IMR-90 (cell line): ENCODE data around the gene ATP1A2. TPM values are rescaled to one million over a fixed set of nuclear protein-coding genes. Genes with fewer than 3 reads are reported as not detected.
A peak's percentile ranks its signal among the peaks of the same experiment; 100 is the strongest.

Experiments
- ATAC-seq: fragments of 200-7000 bp; cut with Tn5 transposase; 2 replicates; pipeline ENCODE4 v1.9.1; 2020; ENCODE audit warnings: low read depth, mild to moderate bottlenecking, moderate library complexity
- BruUV-seq: library from RNA; stranded (reverse); fragments of 400-500 nt; replicated peaks from 2 replicates; lab custom pipeline; 2021; lab: Mats Ljungman, UMichigan
- CTCF ChIA-PET: fragments of 300-600 bp; formaldehyde crosslinking; extraction: SDS; loops from one replicate; lab custom pipeline; 2021; ENCODE audit warnings: antibody characterized with exemption; lab: Yijun Ruan, JAX
- POLR2A ChIA-PET: fragments of 300-600 bp; sonication (Branson Sonifier 250); formaldehyde crosslinking; loops from one replicate; lab custom pipeline; 2022; ENCODE audit warnings: antibody characterized with exemption; ENCODE audit not compliant: unreplicated experiment; lab: Charles Lee
- DNase-seq: peaks from one replicate; pipeline ENCODE4 v3.0.0; 2013
- H2AFZ ChIP-seq: replicated peaks from 2 replicates; pipeline ENCODE3; 2013; ENCODE audit warnings: low read length, mild to moderate bottlenecking; ENCODE audit not compliant: poor library complexity
- H2AK5ac ChIP-seq: 2 replicates; pipeline ENCODE4 v1.6.1; 2013; ENCODE audit warnings: low read depth, low read length, inconsistent platforms
- H2AK9ac ChIP-seq: replicated peaks from 2 replicates; pipeline ENCODE3; 2013; ENCODE audit warnings: mild to moderate bottlenecking, low read depth, low read length, moderate library complexity; ENCODE audit not compliant: poor library complexity
- H2BK120ac ChIP-seq: 2 replicates; pipeline ENCODE4 v1.6.1; 2013; ENCODE audit warnings: low read depth, low read length, inconsistent platforms
- H2BK15ac ChIP-seq: 3 replicates; pipeline ENCODE4 v1.6.1; 2013; ENCODE audit warnings: low read depth, low read length, inconsistent platforms
- H2BK20ac ChIP-seq: 2 replicates; pipeline ENCODE4 v1.6.1; 2013; ENCODE audit warnings: low read depth, mild to moderate bottlenecking, inconsistent platforms, low read length, moderate library complexity
- H2BK5ac ChIP-seq: 2 replicates; pipeline ENCODE4 v1.6.1; 2013; ENCODE audit warnings: mild to moderate bottlenecking, low read depth, low read length, inconsistent platforms; ENCODE audit not compliant: poor library complexity, severe bottlenecking
- H3K14ac ChIP-seq: replicated peaks from 2 replicates; pipeline ENCODE4 v1.6.1; 2013; ENCODE audit warnings: low read depth, low read length, inconsistent platforms
- H3K18ac ChIP-seq: 2 replicates; pipeline ENCODE4 v1.6.1; 2013; ENCODE audit warnings: low read depth, low read length, control low read depth
- H3K23ac ChIP-seq: 2 replicates; pipeline ENCODE4 v1.6.1; 2013; ENCODE audit warnings: low read depth, low read length, inconsistent platforms
- H3K27ac ChIP-seq: 2 replicates; pipeline ENCODE4 v1.5.1; 2013; ENCODE audit warnings: mild to moderate bottlenecking, control low read depth, low read length; ENCODE audit not compliant: insufficient read depth
- H3K27me3 ChIP-seq: 2 replicates; pipeline ENCODE4 v1.6.1; 2013; ENCODE audit warnings: low read length; ENCODE audit not compliant: control insufficient read depth, insufficient read depth
- H3K36me3 ChIP-seq: 2 replicates; pipeline ENCODE4 v1.6.1; 2013; ENCODE audit warnings: low read length, mixed read lengths; ENCODE audit not compliant: control insufficient read depth, insufficient read depth
- H3K4ac ChIP-seq: 2 replicates; pipeline ENCODE4 v1.6.1; 2013; ENCODE audit warnings: low read depth, low read length, inconsistent platforms
- H3K4me1 ChIP-seq: 2 replicates; pipeline ENCODE4 v1.6.1; 2013; ENCODE audit warnings: low read length, mixed read lengths; ENCODE audit not compliant: control insufficient read depth, insufficient read depth
- H3K4me2 ChIP-seq: 2 replicates; pipeline ENCODE4 v1.6.1; 2013; ENCODE audit warnings: low read depth, mild to moderate bottlenecking, control low read depth, low read length, moderate library complexity
- H3K4me3 ChIP-seq: 2 replicates; pipeline ENCODE4 v1.5.1; 2013; ENCODE audit warnings: low read depth, mild to moderate bottlenecking, control low read depth, low read length, moderate library complexity; ENCODE audit not compliant: insufficient read depth
- H3K56ac ChIP-seq: 2 replicates; pipeline ENCODE4 v1.6.1; 2013; ENCODE audit warnings: low read length, inconsistent platforms; ENCODE audit not compliant: insufficient read depth; ENCODE audit errors: extremely low read depth
- H3K79me1 ChIP-seq, 2 experiments: 2 replicates each; pipeline ENCODE4 v1.6.1; 2013; ENCODE audit warnings: low read length in 2 of 2, inconsistent platforms in 1 of 2, low read depth in 1 of 2
- H3K9ac ChIP-seq: 2 replicates; pipeline ENCODE4 v1.6.1; 2013; ENCODE audit warnings: low read depth, low read length, control low read depth
- H3K9me1 ChIP-seq: 2 replicates; pipeline ENCODE4 v1.6.1; 2013; ENCODE audit warnings: low read length, inconsistent platforms; ENCODE audit not compliant: insufficient read depth
- H3K9me3 ChIP-seq: 2 replicates; pipeline ENCODE4 v1.6.1; 2013; ENCODE audit warnings: low read length; ENCODE audit not compliant: control insufficient read depth, insufficient read depth
- H4K20me1 ChIP-seq: 2 replicates; pipeline ENCODE4 v1.6.1; 2013; ENCODE audit warnings: low read length, inconsistent platforms; ENCODE audit not compliant: insufficient read depth
- H4K5ac ChIP-seq: 2 replicates; pipeline ENCODE4 v1.6.1; 2013; ENCODE audit warnings: mild to moderate bottlenecking, low read depth, low read length, control low read depth
- H4K8ac ChIP-seq, 2 experiments: 2 replicates each; pipeline ENCODE4 v1.6.1; 2013; ENCODE audit warnings: low read depth in 2 of 2, low read length in 2 of 2, control low read depth in 1 of 2, inconsistent platforms in 1 of 2
- H4K91ac ChIP-seq: 2 replicates; pipeline ENCODE4 v1.6.1; 2013; ENCODE audit warnings: low read depth, low read length, inconsistent platforms; ENCODE audit not compliant: insufficient read depth
- BHLHE40 ChIP-seq: fragments of 150-350 bp; IDR thresholded peaks from 2 replicates; pipeline ENCODE4 v1.6.1; 2016; ENCODE audit warnings: mild to moderate bottlenecking, low read depth, low read length
- CEBPB ChIP-seq: IDR thresholded peaks from 2 replicates; pipeline ENCODE4 v1.6.1; 2012; ENCODE audit warnings: low read depth, low read length, improper control_type of control experiment
- CHD1 ChIP-seq: IDR thresholded peaks from 2 replicates; pipeline ENCODE4 v1.6.1; 2012; ENCODE audit warnings: low read depth, low read length, improper control_type of control experiment
- ELK1 ChIP-seq: fragments of 150-350 bp; IDR thresholded peaks from 2 replicates; pipeline ENCODE4 v1.6.1; 2016; ENCODE audit warnings: low read depth, mild to moderate bottlenecking, low read length, moderate library complexity, borderline replicate concordance
- FOS ChIP-seq: fragments of 150-350 bp; IDR thresholded peaks from 2 replicates; pipeline ENCODE4 v1.6.1; 2016; ENCODE audit warnings: low read depth, low read length
- MAFK ChIP-seq: IDR thresholded peaks from 2 replicates; pipeline ENCODE4 v1.6.1; 2012; ENCODE audit warnings: low read depth, low read length, improper control_type of control experiment
- MXI1 ChIP-seq: IDR thresholded peaks from 2 replicates; pipeline ENCODE4 v1.6.1; 2012; ENCODE audit warnings: low read depth, mild to moderate bottlenecking, low read length, moderate library complexity, borderline replicate concordance
- NFE2L2 ChIP-seq: fragments of 150-350 bp; IDR thresholded peaks from 2 replicates; pipeline ENCODE4 v1.6.1; 2016; ENCODE audit warnings: low read depth, mild to moderate bottlenecking, low read length
- POLR2A ChIP-seq: IDR thresholded peaks from 2 replicates; pipeline ENCODE4 v1.6.1; 2012; ENCODE audit warnings: mild to moderate bottlenecking, low read depth, low read length
- RAD21 ChIP-seq: IDR thresholded peaks from 2 replicates; pipeline ENCODE4 v1.6.1; 2012; ENCODE audit warnings: low read length, improper control_type of control experiment
- RCOR1 ChIP-seq: IDR thresholded peaks from 2 replicates; pipeline ENCODE4 v1.6.1; 2012; ENCODE audit warnings: mild to moderate bottlenecking, low read length, improper control_type of control experiment; ENCODE audit not compliant: insufficient replicate concordance
- RFX5 ChIP-seq: IDR thresholded peaks from 2 replicates; pipeline ENCODE4 v1.8.0; 2012; ENCODE audit warnings: low read depth, mild to moderate bottlenecking, low read length, moderate library complexity
- SMC3 ChIP-seq: fragments of 150-350 bp; IDR thresholded peaks from 2 replicates; pipeline ENCODE4 v1.6.1; 2016; ENCODE audit warnings: low read depth, mild to moderate bottlenecking, antibody characterized with exemption, low read length, moderate library complexity
- WGBS, 2 experiments: methylation state at CpG; one replicate each; pipeline versions ENCODE4 v1.1.5 to v1.1.7; 2013; ENCODE audit warnings: missing lambda C conversion rate in 2 of 2; ENCODE audit not compliant: insufficient read length in 1 of 2; ENCODE audit errors: extremely low coverage in 2 of 2; 5-methylcytosine and 5-hydroxymethylcytosine counted together
- dilution Hi-C: fragments of 300-500 bp; cut with HindIII; formaldehyde crosslinking; loops from one replicate; pipeline ENCODE4 v1.14.3; 2018; ENCODE audit warnings: low sequenced_read_pairs; ENCODE audit not compliant: unreplicated experiment
- in situ Hi-C: fragments of 300-500 bp; cut with MboI; formaldehyde crosslinking; loops from 3 replicates; pipeline ENCODE4 v1.14.3; 2019; ENCODE audit warnings: low sequenced_read_pairs, inconsistent platforms, mixed read lengths
- intact Hi-C: fragments of 100-400 bp; cut with micrococcal nuclease; formaldehyde crosslinking; loops from 2 replicates; pipeline ENCODE4 v1.10.0; 2022
- polyA plus RNA-seq, 3 experiments: library from polyadenylated mRNA; depleted of rRNA; stranded (reverse); fragments of >200 nt; gene quantifications; 2 replicates each; pipeline ENCODE4 v1.2.3, GENCODE V29; 2012; ENCODE audit warnings: low replicate concordance in 1 of 3
- total RNA-seq: library from RNA; depleted of rRNA; stranded (reverse); fragments of >200 nt; gene quantifications from 2 replicates; pipeline ENCODE4 v1.2.3, GENCODE V29; 2012
- TF ChIP-seq, protein P1 (sequence below): conservative IDR thresholded peaks from 2 replicates; pipeline ENCODE4 v1.5.1; 2012; ENCODE audit warnings: mild to moderate bottlenecking, low read depth, low read length, improper control_type of control experiment
- TF ChIP-seq, protein P2 (sequence below): fragments of 150-350 bp; IDR thresholded peaks from 2 replicates; pipeline ENCODE4 v1.6.1; 2017; ENCODE audit warnings: mild to moderate bottlenecking, antibody characterized with exemption, low read length, low read depth

The ATP1A2 gene
- total and polyA plus RNA-seq, 2 of the 4 experiments (the other 2 are of a cell fraction) = under 0.01 to 0.15 TPM

GRCh38 chr1:160069460-160070231 lies 45.9 kb upstream of the ATP1A2 start, which contains the start of gene KCNJ10:
Gene KCNJ10 (minus strand): TSS chr1:160070160. CDS start chr1:160042532, 27,628 bp downstream.
- in situ Hi-C loops = no loop called here
- no peak for TF ChIP-seq NFE2L2
- no peak for TF ChIP-seq BHLHE40
- TF ChIP-seq, protein P1, sequence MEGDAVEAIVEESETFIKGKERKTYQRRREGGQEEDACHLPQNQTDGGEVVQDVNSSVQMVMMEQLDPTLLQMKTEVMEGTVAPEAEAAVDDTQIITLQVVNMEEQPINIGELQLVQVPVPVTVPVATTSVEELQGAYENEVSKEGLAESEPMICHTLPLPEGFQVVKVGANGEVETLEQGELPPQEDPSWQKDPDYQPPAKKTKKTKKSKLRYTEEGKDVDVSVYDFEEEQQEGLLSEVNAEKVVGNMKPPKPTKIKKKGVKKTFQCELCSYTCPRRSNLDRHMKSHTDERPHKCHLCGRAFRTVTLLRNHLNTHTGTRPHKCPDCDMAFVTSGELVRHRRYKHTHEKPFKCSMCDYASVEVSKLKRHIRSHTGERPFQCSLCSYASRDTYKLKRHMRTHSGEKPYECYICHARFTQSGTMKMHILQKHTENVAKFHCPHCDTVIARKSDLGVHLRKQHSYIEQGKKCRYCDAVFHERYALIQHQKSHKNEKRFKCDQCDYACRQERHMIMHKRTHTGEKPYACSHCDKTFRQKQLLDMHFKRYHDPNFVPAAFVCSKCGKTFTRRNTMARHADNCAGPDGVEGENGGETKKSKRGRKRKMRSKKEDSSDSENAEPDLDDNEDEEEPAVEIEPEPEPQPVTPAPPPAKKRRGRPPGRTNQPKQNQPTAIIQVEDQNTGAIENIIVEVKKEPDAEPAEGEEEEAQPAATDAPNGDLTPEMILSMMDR = no peak
- no peak for TF ChIP-seq RCOR1
- no peak for TF ChIP-seq SMC3
- TF ChIP-seq RFX5 = no peak
- no peak for TF ChIP-seq POLR2A
- TF ChIP-seq CEBPB = no peak
- TF ChIP-seq MAFK = no peak
- TF ChIP-seq CHD1 = no peak
- no peak for TF ChIP-seq FOS
- TF ChIP-seq MXI1 = no peak
- TF ChIP-seq, protein P2, sequence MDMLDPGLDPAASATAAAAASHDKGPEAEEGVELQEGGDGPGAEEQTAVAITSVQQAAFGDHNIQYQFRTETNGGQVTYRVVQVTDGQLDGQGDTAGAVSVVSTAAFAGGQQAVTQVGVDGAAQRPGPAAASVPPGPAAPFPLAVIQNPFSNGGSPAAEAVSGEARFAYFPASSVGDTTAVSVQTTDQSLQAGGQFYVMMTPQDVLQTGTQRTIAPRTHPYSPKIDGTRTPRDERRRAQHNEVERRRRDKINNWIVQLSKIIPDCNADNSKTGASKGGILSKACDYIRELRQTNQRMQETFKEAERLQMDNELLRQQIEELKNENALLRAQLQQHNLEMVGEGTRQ = no peak
- no peak for TF ChIP-seq ELK1
- no peak for TF ChIP-seq RAD21

More at GRCh38 chr1:160069460-160070231, 45.9 kb upstream of the ATP1A2 start, which contains the start of gene KCNJ10:
- ChIA-PET CTCF (interaction anchor here (0.6 kb wide), 1 partner anchor 150 kb away, joined by 3 read pairs; no protein-coding TSS in a partner anchor), POLR2A (no interaction called here)
- Histone ChIP-seq H2BK120ac (no peak within 1 kb of the TSS), H3K56ac (no peak within 1 kb of the TSS), H4K91ac (no peak within 1 kb of the TSS), H3K4me2 (peak within 1 kb of the TSS; percentile 97), H2AFZ (peak within 1 kb of the TSS; percentile 94), H2BK15ac (no peak within 1 kb of the TSS), H3K9me1 (no peaks in the 10 kb centered on the region), H4K20me1 (no peaks in the 10 kb centered on the region), H3K9me3 (no peaks in the 10 kb centered on the region), H3K23ac (peak within 1 kb of the TSS; percentile 70), H3K9ac (peak within 1 kb of the TSS; percentile 52; the same call in 1 of the 2 replicates), H2AK9ac (no peak within 1 kb of the TSS), H4K8ac (no peak within 1 kb of the TSS), H3K27me3 (peaks cover 70% of the 10 kb centered on the region), H3K4me1 (no peaks in the 10 kb centered on the region), H2BK5ac (no peak within 1 kb of the TSS), H2BK20ac (no peak within 1 kb of the TSS), H2AK5ac (no peak within 1 kb of the TSS), H3K4ac (no peak within 1 kb of the TSS), H4K5ac (no peak within 1 kb of the TSS), H3K27ac (no peak within 1 kb of the TSS), H3K36me3 (no peaks in the 10 kb centered on the region), H3K18ac (no peak within 1 kb of the TSS), H3K4me3 (peak within 1 kb of the TSS; percentile 81), H3K14ac (no peak within 1 kb of the TSS), H3K79me1 (no peaks in the 10 kb centered on the region)
- intact Hi-C loops = no loop called here
- dilution Hi-C loops = no loop called here
- DNase-seq (no peak), ATAC-seq (peak; percentile 57; the same call in 1 of the 2 replicates)
- 9% methylated on average over 14 of the region's 32 CpGs; no CpG with 5 or more reads in 1 of the 2 experiments for WGBS, 2 experiments
- BruUV-seq = no TSS peak
